ENCODE results near the gene TM2D3.

DNA sequence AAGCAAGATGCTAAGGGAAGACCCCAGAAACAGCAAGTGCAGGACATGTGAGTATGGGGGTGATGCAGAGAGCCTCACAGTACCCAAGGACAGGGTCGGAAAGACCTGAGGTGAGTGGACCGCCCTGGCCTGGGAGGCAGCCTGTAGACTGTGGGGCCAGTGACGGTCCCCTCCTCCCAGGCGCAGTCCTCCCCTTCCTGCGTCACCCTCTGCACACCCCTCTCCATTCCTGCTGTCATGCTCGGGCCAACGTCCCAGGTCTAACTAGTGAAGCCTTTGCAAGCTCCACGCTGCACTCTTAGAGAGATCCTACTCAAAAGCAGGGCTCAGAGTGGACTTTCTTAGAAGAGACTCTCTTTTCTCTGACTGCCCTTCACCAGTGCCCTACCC, 41.6 kb downstream of the TM2D3 start:
- TF ChIP-seq EZH2 (IDR thresholded peaks at IDR 0.05; ENCODE audit: insufficient read depth, poor library complexity, severe bottlenecking) (no peak), EZH2phosphoT487 (IDR thresholded peaks at IDR 0.05; ENCODE audit: insufficient read depth, low read depth) (no peak)

Measured in GM23248 (cell line).